Natural killer cell (primary cell): ENCODE measurements around the gene PTPRM. TPM values are rescaled to one million over a fixed set of nuclear protein-coding genes. Genes with fewer than 3 reads are reported as not detected.

Experiments
- ATAC-seq, 3 donors: fragments of 150-1000 bp in 2 of 3; fragments of 200-7000 bp in 1 of 3; cut with Tn5 transposase; 1 replicate in 1 of 3; 2 replicates in 2 of 3; pipeline ENCODE4 v1.10.0; 2021; ENCODE audit warnings: mild to moderate bottlenecking in 2 of 3, moderate library complexity in 2 of 3
- DNase-seq, 2 donors: peaks; one replicate each; pipeline versions ENCODE4 v3.0.0 to v3.0.0-alpha.2; 2013 to 2021; ENCODE audit warnings: mixed read lengths in 1 of 2
- H3K27ac ChIP-seq: one replicate; pipeline ENCODE4 v1.5.1; 2013; ENCODE audit warnings: mild to moderate bottlenecking, low read length
- H3K27me3 ChIP-seq: one replicate; pipeline ENCODE4 v1.6.1; 2013; ENCODE audit warnings: low read length; ENCODE audit not compliant: control insufficient read depth, insufficient read depth
- H3K36me3 ChIP-seq: one replicate; pipeline ENCODE4 v1.6.1; 2013; ENCODE audit warnings: low read length; ENCODE audit not compliant: control insufficient read depth, insufficient read depth
- H3K4me1 ChIP-seq: one replicate; pipeline ENCODE4 v1.6.1; 2013; ENCODE audit warnings: low read length; ENCODE audit not compliant: control insufficient read depth, insufficient read depth
- H3K4me3 ChIP-seq: one replicate; pipeline ENCODE4 v1.5.1; 2013; ENCODE audit warnings: low read length
- H3K9me3 ChIP-seq: one replicate; pipeline ENCODE4 v1.6.1; 2013; ENCODE audit warnings: low read length; ENCODE audit not compliant: control insufficient read depth, insufficient read depth
- H3K27ac Mint-ChIP-seq, 2 donors: one replicate each; pipeline ENCODE4 v1.8.0; 2022; ENCODE audit warnings: mild to moderate bottlenecking in 2 of 2, mixed read lengths in 2 of 2, moderate library complexity in 1 of 2
- H3K27me3 Mint-ChIP-seq, 2 donors: one replicate each; pipeline ENCODE4 v1.8.0; 2022; ENCODE audit warnings: low read depth in 2 of 2, mixed read lengths in 2 of 2
- H3K36me3 Mint-ChIP-seq: one replicate; pipeline ENCODE4 v1.8.0; 2022; ENCODE audit warnings: mixed read lengths
- H3K4me1 Mint-ChIP-seq, 2 donors: one replicate each; pipeline ENCODE4 v1.8.0; 2022; ENCODE audit warnings: mixed read lengths in 2 of 2
- H3K4me3 Mint-ChIP-seq: one replicate; pipeline ENCODE4 v1.8.0; 2022; ENCODE audit warnings: mild to moderate bottlenecking, moderate library complexity, mixed read lengths
- H3K9me3 Mint-ChIP-seq, 2 donors: one replicate each; pipeline ENCODE4 v1.8.0; 2022; ENCODE audit warnings: mixed read lengths in 2 of 2
- CTCF ChIP-seq: fragments of 200-600 bp; IDR thresholded peaks from one replicate; pipeline ENCODE4 v1.8.0; 2022; ENCODE audit warnings: antibody characterized with exemption
- WGBS: methylation state at CpG from one replicate; pipeline ENCODE4 v1.1.7; 2013; ENCODE audit warnings: missing lambda C conversion rate; ENCODE audit not compliant: insufficient coverage; 5-methylcytosine and 5-hydroxymethylcytosine counted together
- intact Hi-C: fragments of 100-400 bp; cut with micrococcal nuclease; formaldehyde crosslinking; loops from one replicate; pipeline ENCODE4 v1.14.2; 2022
- total RNA-seq, 4 donors: library from RNA; stranded (reverse); fragments of 120-200 nt in 1 of 4; gene quantifications; one replicate each; pipeline versions ENCODE4 v1.2.3 to v1.2.4, GENCODE V29; 2013 to 2022

Gene PTPRM
- total RNA-seq, 3 donors from 2014 or later (not counting 1 experiment from before 2014, with no cell fraction given), result 5.0 to 13.2 (median 12.1) TPM

DNA sequence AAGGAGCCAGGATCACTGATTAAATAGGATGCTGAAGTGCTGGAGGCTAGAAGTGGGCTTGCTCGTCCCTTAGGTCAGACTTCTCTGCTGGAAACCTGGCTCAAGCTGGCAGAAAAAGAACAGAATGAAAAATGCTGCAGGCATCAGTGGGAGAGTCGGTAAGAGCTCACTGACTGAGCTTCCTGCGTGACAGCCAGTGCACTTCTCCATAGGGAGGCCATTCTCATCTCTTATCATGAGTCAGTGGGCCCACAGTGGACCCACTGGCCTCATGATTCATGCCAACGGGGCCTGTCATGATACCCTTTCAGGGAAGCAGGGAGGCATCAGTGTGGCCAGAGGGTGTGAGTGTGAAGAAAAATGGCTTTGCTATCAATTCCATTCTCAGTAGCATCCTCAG is 498.2 kb downstream of the PTPRM start:
- Mint-ChIP-seq H3K36me3 (no peaks in the 10 kb centered on the region), H3K9me3 (peaks cover 0 to 2% of the 10 kb centered on the region in 2 donors), H3K4me3 (no peak overlapping the region), H3K4me1 (no peaks in the 10 kb centered on the region), H3K27me3 (no peaks in the 10 kb centered on the region), H3K27ac (no peak overlapping the region)
- intact Hi-C loops, result no loop called here
- H3K36me3 ChIP-seq, result no peaks in the 10 kb centered on the region
- H3K4me3 ChIP-seq, result no peak overlapping the region
- H3K27ac ChIP-seq, result no peak overlapping the region
- no peaks in the 10 kb centered on the region for H3K27me3 ChIP-seq
- ATAC-seq (no peak), DNase-seq (no peak)
- H3K4me1 ChIP-seq, result no peaks in the 10 kb centered on the region
- no peak for TF ChIP-seq CTCF
- WGBS, result 79% methylated on average over 4 of the region's 4 CpGs
- H3K9me3 ChIP-seq, result no peaks in the 10 kb centered on the region

DNA sequence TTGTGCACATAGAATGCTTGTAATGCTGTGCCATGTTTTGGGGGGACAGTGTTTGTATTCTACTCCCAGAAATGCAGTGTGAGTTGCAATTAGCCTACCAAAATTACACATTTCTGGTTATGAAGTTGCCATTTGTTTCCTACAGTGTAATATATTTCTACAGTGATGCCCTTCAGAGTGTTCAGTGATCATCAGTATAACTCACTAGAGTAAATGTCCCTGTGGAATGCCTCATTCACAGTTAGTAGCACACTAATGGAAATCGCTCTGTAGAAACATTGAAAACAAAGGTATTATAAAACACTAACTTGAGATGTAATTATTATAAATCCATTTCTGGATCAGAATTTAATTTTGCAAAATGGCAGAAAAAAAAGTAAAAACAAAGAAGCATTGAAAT is 498.7 kb downstream of the PTPRM start:
- WGBS, result no CpG with 5 or more reads among the region's 1 CpG
- Mint-ChIP-seq H3K4me3 (no peak overlapping the region), H3K36me3 (no peaks in the 10 kb centered on the region), H3K27me3 (no peaks in the 10 kb centered on the region), H3K27ac (no peak overlapping the region), H3K4me1 (no peaks in the 10 kb centered on the region), H3K9me3 (peaks cover 0 to 2% of the 10 kb centered on the region in 2 donors)
- no peak overlapping the region for H3K27ac ChIP-seq
- no peak for DNase-seq
- no peak overlapping the region for H3K4me3 ChIP-seq
- TF ChIP-seq CTCF, result no peak
- H3K9me3 ChIP-seq, result no peaks in the 10 kb centered on the region
- no peaks in the 10 kb centered on the region for H3K27me3 ChIP-seq
- H3K4me1 ChIP-seq, result no peaks in the 10 kb centered on the region
- intact Hi-C loops, result no loop called here
- no peak for ATAC-seq
- H3K36me3 ChIP-seq, result no peaks in the 10 kb centered on the region

GRCh38 chr18:8069708-8070107 is 502.6 kb downstream of the PTPRM start:
- DNase-seq, result no peak
- no peaks in the 10 kb centered on the region for H3K9me3 ChIP-seq
- no peak overlapping the region for H3K4me3 ChIP-seq
- H3K4me1 Mint-ChIP-seq, result no peaks in the 10 kb centered on the region
- no peaks in the 10 kb centered on the region for H3K4me1 ChIP-seq
- H3K27me3 ChIP-seq, result no peaks in the 10 kb centered on the region
- 86% methylated on average over 7 of the region's 8 CpGs for WGBS
- no peak for TF ChIP-seq CTCF
- no peaks in the 10 kb centered on the region for H3K9me3 Mint-ChIP-seq
- H3K4me3 Mint-ChIP-seq, result no peak overlapping the region
- no peak overlapping the region for H3K27ac Mint-ChIP-seq
- H3K27me3 Mint-ChIP-seq, result no peaks in the 10 kb centered on the region
- ATAC-seq, result no peak
- no peaks in the 10 kb centered on the region for H3K36me3 Mint-ChIP-seq
- intact Hi-C loops, result no loop called here
- no peaks in the 10 kb centered on the region for H3K36me3 ChIP-seq
- H3K27ac ChIP-seq, result no peak overlapping the region

DNA sequence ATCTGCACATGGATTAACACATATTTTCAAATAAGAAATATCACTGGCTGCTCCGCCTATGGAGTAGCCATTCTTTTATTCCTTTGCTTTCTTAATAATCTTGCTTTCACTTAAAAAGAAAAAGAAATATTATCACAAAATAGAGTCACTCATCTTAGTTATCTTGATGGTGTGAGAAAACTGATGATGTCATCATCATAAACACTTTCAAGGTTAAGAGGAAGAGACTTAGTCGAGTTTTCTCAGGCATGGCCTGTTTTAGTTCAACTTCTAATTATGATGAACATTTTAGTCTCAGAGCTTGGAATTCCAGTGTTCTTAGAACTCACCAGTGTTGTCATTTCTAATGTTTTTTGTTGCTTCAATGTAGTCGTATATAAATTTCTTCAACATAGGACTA is 506.1 kb downstream of the PTPRM start:
- no peak overlapping the region for H3K4me3 ChIP-seq
- Mint-ChIP-seq H3K9me3 (no peaks in the 10 kb centered on the region), H3K36me3 (no peaks in the 10 kb centered on the region), H3K27ac (no peak overlapping the region), H3K4me3 (no peak overlapping the region), H3K27me3 (no peaks in the 10 kb centered on the region), H3K4me1 (no peaks in the 10 kb centered on the region)
- TF ChIP-seq CTCF, result no peak
- H3K27ac ChIP-seq, result no peak overlapping the region
- no peaks in the 10 kb centered on the region for H3K36me3 ChIP-seq
- no peak for DNase-seq
- intact Hi-C loops, result no loop called here
- no peaks in the 10 kb centered on the region for H3K27me3 ChIP-seq
- no peaks in the 10 kb centered on the region for H3K4me1 ChIP-seq
- no peaks in the 10 kb centered on the region for H3K9me3 ChIP-seq
- 80% methylated on average over 2 of the region's 3 CpGs for WGBS
- ATAC-seq, result no peak
